Mucosa of stomach (tissue), 1 donor: Measurements from ENCODE around the gene SH3RF3.

Experiments
- H3K27me3 ChIP-seq: one replicate; pipeline ENCODE4 v1.7.0; 2013; ENCODE audit warnings: mild to moderate bottlenecking, low read length; ENCODE audit not compliant: control insufficient read depth, insufficient read depth
- H3K36me3 ChIP-seq: one replicate; pipeline ENCODE4 v1.7.0; 2013; ENCODE audit warnings: low read length; ENCODE audit not compliant: control insufficient read depth, insufficient read depth
- H3K4me1 ChIP-seq: one replicate; pipeline ENCODE4 v1.7.0; 2013; ENCODE audit warnings: mild to moderate bottlenecking, low read length; ENCODE audit not compliant: control insufficient read depth, insufficient read depth
- H3K4me3 ChIP-seq: one replicate; pipeline ENCODE4 v1.7.0; 2013; ENCODE audit warnings: low read length
- H3K9ac ChIP-seq: one replicate; pipeline ENCODE4 v1.7.0; 2013; ENCODE audit warnings: mild to moderate bottlenecking, low read length, moderate library complexity
- H3K9me3 ChIP-seq: one replicate; pipeline ENCODE4 v1.7.0; 2013; ENCODE audit warnings: mild to moderate bottlenecking, low read length, moderate library complexity; ENCODE audit not compliant: control insufficient read depth
- donor health status: Pancreatic carcinoma.

The SH3RF3 gene

GRCh38 chr2:109343460-109343859 is 214.5 kb downstream of the SH3RF3 start:
- no peaks in the 10 kb centered on the region for H3K4me1 ChIP-seq
- no peak overlapping the region for H3K9ac ChIP-seq
- H3K9me3 ChIP-seq, result no peaks in the 10 kb centered on the region
- H3K4me3 ChIP-seq, result no peak overlapping the region
- no peaks in the 10 kb centered on the region for H3K27me3 ChIP-seq
- no peaks in the 10 kb centered on the region for H3K36me3 ChIP-seq

GRCh38 chr2:109344270-109344805 is 215.3 kb downstream of the SH3RF3 start:
- Histone ChIP-seq H3K9me3 (no peaks in the 10 kb centered on the region), H3K4me1 (no peaks in the 10 kb centered on the region), H3K36me3 (no peaks in the 10 kb centered on the region), H3K9ac (no peak overlapping the region), H3K4me3 (no peak overlapping the region), H3K27me3 (no peaks in the 10 kb centered on the region)

GRCh38 chr2:109345091-109345490 is 216.1 kb downstream of the SH3RF3 start:
- H3K27me3 ChIP-seq, result no peaks in the 10 kb centered on the region
- no peaks in the 10 kb centered on the region for H3K9me3 ChIP-seq
- no peak overlapping the region for H3K4me3 ChIP-seq
- no peaks in the 10 kb centered on the region for H3K36me3 ChIP-seq
- H3K4me1 ChIP-seq, result no peaks in the 10 kb centered on the region
- no peak overlapping the region for H3K9ac ChIP-seq

DNA sequence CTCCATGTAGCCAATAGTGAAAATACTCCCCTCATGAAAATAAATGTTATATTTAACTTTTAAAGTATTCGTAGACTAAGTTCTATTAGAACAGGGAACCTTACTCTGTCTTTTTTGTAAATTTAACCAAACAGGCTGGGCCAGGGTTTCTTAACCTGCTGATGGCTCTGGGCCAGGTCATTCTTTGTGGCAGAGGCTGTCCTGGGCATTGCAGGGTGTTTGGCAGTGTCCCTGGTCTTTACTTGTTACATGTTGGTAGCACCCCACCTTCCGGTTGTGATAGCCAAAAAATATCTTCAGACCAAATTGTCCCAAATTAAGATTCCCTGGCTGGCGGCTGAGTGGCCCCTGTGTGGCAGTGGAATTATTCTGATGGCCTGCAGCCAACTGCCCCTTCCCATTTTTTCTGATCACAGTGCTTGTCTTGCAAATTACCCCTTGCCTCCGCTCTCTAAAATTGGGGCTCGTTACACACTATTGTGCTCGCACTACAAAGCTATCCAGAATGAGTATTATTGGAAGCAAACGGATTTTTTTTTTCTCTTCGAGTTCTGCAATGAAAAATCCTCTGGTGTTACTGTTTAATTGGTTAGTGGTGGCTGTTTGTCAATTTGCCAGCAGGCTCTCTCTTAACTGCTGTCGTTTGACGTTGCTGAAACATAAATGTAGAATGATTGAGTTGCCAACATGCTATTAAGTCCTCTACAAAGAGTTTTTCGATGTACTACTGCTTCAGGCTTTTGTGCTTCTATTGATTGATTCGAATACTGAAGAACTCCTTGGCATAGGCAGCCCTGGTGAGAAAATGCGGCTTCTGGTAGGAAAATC is 216.9 kb downstream of the SH3RF3 start:
- Histone ChIP-seq H3K4me3 (no peak overlapping the region), H3K9me3 (no peaks in the 10 kb centered on the region), H3K36me3 (no peaks in the 10 kb centered on the region), H3K27me3 (no peaks in the 10 kb centered on the region), H3K9ac (no peak overlapping the region), H3K4me1 (no peaks in the 10 kb centered on the region)

DNA sequence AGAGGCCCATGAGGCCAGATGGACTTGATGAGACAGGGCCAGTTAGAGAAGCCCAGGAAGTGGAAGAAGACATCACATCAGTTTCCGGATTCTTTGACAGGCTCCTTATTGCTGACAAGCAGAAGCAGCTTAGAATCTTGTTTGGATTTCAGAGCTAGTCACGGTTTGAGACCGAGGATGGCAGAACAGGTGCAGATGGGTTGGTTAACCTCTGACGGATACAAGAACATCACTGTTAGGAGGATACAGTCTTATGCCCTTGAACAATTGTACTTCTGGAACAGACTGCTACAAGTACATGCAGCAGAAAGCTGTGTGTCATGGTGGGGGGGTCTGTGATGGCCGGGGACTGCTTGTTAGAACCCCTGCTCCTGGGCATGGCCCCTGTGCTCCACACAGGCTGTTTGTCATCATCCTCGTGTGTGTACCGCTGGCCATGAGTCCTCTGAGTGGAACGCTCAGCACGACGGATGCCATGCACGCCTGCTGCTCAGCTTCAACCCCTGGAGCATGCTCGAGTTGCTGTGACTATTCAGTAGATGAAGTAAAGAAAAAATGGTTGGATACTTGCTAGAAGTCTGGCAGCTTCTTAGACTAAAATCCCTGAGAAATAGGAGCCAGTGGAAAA is 217.7 kb downstream of the SH3RF3 start:
- Histone ChIP-seq H3K4me3 (no peak overlapping the region), H3K27me3 (no peaks in the 10 kb centered on the region), H3K9me3 (no peaks in the 10 kb centered on the region), H3K9ac (no peak overlapping the region), H3K36me3 (no peaks in the 10 kb centered on the region), H3K4me1 (no peaks in the 10 kb centered on the region)

DNA sequence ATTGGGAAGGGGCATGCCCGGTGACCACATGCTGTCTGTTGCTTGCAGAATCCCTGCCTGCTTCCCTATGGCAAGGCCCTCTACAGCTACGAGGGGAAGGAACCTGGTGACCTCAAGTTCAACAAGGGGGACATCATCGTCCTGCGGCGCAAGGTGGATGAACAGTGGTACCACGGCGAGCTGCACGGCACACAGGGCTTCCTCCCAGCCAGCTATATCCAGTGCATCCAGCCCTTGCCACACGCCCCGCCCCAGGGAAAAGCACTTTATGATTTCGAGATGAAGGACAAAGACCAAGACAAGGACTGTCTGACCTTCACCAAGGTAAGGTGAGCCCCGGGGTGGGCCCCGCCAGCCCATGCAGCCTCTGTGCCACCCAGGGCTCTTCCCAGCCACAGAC is 218.6 kb downstream of the SH3RF3 start:
- Histone ChIP-seq H3K4me3 (no peak overlapping the region), H3K9me3 (no peaks in the 10 kb centered on the region), H3K4me1 (no peaks in the 10 kb centered on the region), H3K9ac (no peak overlapping the region), H3K27me3 (no peaks in the 10 kb centered on the region), H3K36me3 (no peaks in the 10 kb centered on the region)

DNA sequence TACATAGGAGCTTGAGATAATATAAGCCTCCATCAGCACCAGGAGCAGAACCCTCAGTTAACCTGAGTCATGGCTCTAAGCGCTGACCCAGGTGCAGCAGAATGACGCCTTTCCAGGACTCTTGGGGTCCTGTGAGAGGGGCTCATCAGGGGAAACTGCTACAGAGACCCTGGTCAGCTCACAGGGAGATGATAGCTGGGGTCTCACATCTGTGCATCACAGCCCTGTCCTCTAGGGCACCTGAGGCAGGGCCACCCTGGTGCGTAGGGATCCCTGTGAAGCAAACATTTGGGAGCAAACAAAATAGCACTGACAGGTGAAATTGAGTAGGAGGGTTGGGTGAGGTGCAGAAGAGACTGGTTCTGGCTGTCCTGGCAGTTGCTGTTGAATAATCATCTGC is 219.2 kb downstream of the SH3RF3 start:
- Histone ChIP-seq H3K9me3 (no peaks in the 10 kb centered on the region), H3K36me3 (no peaks in the 10 kb centered on the region), H3K9ac (no peak overlapping the region), H3K4me1 (no peaks in the 10 kb centered on the region), H3K4me3 (no peak overlapping the region), H3K27me3 (no peaks in the 10 kb centered on the region)

- Histone ChIP-seq H3K4me3 (no peak overlapping the region), H3K9me3 (no peaks in the 10 kb centered on the region), H3K4me1 (no peaks in the 10 kb centered on the region), H3K36me3 (no peaks in the 10 kb centered on the region), H3K27me3 (no peaks in the 10 kb centered on the region), H3K9ac (no peak overlapping the region)
Measured at GRCh38 chr2:109348671-109349502, 219.9 kb downstream of the SH3RF3 start.

DNA sequence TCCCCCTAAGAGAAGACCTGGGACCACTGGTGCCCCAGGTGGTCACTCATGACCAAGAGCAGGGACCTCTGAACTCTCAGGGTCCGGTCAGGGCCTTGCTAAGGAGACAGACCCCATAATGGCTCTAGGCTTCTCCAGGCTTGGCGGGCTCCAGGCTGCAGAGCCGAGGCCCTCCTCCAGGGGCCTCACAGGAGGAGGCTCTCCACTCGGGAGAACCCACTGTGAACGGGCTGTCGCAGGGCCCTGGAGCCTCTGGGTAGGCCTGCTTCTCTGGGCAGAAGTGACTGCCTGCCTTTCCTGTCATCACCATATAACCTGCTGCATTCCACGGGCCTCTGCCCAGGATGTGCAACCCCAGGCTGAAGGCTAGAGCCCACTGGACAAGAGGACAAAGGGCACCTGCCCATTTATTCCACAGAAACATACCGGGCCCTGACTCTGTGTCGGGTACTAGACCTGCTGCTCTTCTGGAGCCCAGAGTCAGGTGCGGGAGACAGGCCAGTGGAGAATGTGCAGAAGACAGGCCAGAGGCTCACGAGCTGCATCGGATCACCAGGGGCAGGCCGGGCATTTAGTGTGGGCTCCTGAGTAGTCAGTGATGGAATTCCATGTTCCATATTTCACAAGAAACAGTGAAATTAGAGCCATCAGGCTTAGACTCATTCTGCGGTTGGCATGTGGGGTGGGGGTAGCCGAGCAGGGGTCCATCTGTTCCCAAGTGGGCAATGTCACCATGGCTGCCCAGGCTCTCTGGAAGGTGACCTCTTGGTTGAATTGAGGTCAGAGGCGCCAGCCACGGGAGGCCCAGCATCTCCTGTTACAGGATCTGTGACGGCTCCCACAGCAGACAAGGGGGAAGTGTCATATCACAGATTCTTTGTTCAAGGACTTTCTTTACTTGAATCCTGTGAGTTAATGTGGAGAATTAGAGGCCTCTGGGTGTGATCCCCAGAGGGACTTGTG is 220.8 kb downstream of the SH3RF3 start:
- Histone ChIP-seq H3K9me3 (no peaks in the 10 kb centered on the region), H3K4me1 (no peaks in the 10 kb centered on the region), H3K9ac (no peak overlapping the region)

DNA sequence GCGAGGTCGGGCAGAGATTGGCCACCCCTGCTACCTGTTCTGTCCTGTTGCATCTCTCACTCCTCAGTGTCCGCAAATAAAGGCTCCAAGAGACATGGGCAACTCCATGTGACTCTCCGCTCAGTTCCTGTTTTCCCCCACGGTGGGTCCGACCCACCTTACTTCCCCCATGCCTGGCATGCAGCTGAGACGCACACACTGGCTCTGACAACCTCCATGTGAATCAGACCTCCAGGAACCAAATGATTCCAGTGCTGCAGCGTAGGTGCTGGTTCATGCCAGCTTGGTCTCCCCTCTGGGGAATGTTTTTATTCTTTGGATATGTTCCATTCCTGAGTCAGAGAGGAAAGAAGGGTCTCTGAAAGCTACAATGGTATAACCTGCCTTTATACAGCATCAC is 221.5 kb downstream of the SH3RF3 start:
- Histone ChIP-seq H3K27me3 (no peaks in the 10 kb centered on the region), H3K9ac (no peak overlapping the region), H3K36me3 (no peaks in the 10 kb centered on the region), H3K4me1 (no peaks in the 10 kb centered on the region), H3K4me3 (no peak overlapping the region), H3K9me3 (no peaks in the 10 kb centered on the region)

More for the DNA sequence above, 220.8 kb downstream of the SH3RF3 start:
- Histone ChIP-seq H3K36me3 (no peaks in the 10 kb centered on the region), H3K27me3 (no peaks in the 10 kb centered on the region), H3K4me3 (no peak overlapping the region)

DNA sequence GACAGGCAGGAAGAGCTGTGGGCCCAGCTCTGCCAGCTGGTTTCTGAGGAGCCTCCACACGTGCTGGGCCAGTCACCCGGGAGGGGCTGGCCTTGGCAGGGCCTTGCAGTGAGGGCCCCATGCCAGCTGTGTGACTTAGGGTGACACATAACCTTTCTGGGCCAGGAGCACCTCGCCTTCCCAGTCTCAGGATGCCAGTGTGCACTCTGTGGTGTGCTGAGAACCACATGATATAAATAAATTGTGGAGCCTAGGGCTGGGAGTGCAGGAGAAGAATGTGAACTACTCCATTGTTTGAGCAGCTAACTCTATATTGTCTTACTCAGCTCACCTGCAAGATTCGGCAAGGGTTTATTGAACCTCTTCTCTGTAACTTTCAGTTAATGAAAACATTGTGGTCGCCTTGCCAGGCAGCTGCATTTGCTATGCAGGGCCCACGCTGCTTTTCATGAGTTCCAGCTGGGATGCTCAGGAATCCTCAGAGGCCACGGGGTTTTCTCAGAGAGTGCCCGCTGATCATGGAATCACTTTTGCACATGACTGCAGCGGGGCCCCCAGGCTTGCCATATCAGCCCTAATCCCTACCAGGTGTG is 222.3 kb downstream of the SH3RF3 start:
- H3K9me3 ChIP-seq, result no peaks in the 10 kb centered on the region
- no peak overlapping the region for H3K9ac ChIP-seq
- H3K27me3 ChIP-seq, result no peaks in the 10 kb centered on the region
- no peak overlapping the region for H3K4me3 ChIP-seq
- H3K36me3 ChIP-seq, result no peaks in the 10 kb centered on the region
- H3K4me1 ChIP-seq, result no peaks in the 10 kb centered on the region
